ENCODE results near the gene CFDP1. TPM values are rescaled to one million over a fixed set of nuclear protein-coding genes. Genes with fewer than 3 reads are reported as not detected.
A peak's percentile ranks its signal among the peaks of the same experiment; 100 is the strongest.
"Not testable (repeated sequence)": the region's sequence is repeated elsewhere in the genome, so short reads cannot be mapped to it uniquely, and the experiment has no call there.

Gene CFDP1
- total RNA-seq, 1 experiment from 2014 or later, result 44.7 TPM

DNA sequence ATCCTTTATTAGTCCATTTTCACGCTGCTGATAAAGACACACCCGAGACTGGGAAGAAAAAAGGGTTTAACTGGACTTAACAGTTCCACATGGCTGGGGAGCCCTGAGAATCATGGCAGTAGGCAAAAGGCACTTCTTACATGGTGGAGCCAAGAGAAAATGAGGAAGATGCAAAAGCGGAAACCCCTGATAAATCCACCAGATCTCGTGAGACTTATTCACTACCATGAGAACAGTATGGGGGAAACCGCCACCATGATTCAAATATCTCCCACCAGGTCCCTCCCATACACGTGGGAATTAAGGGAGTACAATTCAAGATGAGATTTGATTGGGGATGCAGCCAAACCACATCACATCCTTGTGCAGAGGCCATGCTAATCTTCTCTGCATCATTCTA, 146.9 kb downstream of the CFDP1 start:
- DNase-seq (ENCODE audit: unreplicated experiment), result no peak
- Mint-ChIP-seq H3K4me3 (ENCODE audit: unreplicated experiment) (no peak overlapping the region), H3K27ac (ENCODE audit: low read depth, unreplicated experiment) (no peak overlapping the region), H3K4me1 (ENCODE audit: insufficient read depth, unreplicated experiment) (peaks cover 18% of the 10 kb centered on the region), H3K9me3 (ENCODE audit: unreplicated experiment) (no peaks in the 10 kb centered on the region), H3K36me3 (ENCODE audit: insufficient read depth, unreplicated experiment) (peaks cover 28% of the 10 kb centered on the region), H3K27me3 (ENCODE audit: insufficient read depth, unreplicated experiment) (no peaks in the 10 kb centered on the region)
- ChIA-PET POLR2A (interaction anchor here (1.3 kb wide), 1 partner anchor 19 kb away, joined by 4 read pairs; no protein-coding TSS in a partner anchor), CTCF (interaction anchor here (1.2 kb wide), 1 partner anchor 20 kb away, joined by 3 read pairs; no protein-coding TSS in a partner anchor)
- intact Hi-C loops (cut with micrococcal nuclease), result no loop called here
- TF ChIP-seq, protein P1, sequence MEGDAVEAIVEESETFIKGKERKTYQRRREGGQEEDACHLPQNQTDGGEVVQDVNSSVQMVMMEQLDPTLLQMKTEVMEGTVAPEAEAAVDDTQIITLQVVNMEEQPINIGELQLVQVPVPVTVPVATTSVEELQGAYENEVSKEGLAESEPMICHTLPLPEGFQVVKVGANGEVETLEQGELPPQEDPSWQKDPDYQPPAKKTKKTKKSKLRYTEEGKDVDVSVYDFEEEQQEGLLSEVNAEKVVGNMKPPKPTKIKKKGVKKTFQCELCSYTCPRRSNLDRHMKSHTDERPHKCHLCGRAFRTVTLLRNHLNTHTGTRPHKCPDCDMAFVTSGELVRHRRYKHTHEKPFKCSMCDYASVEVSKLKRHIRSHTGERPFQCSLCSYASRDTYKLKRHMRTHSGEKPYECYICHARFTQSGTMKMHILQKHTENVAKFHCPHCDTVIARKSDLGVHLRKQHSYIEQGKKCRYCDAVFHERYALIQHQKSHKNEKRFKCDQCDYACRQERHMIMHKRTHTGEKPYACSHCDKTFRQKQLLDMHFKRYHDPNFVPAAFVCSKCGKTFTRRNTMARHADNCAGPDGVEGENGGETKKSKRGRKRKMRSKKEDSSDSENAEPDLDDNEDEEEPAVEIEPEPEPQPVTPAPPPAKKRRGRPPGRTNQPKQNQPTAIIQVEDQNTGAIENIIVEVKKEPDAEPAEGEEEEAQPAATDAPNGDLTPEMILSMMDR (IDR thresholded peaks at IDR 0.05; ENCODE audit: unreplicated experiment), result no peak
- no TSS peak for BruUV-seq (replicated peaks)

DNA sequence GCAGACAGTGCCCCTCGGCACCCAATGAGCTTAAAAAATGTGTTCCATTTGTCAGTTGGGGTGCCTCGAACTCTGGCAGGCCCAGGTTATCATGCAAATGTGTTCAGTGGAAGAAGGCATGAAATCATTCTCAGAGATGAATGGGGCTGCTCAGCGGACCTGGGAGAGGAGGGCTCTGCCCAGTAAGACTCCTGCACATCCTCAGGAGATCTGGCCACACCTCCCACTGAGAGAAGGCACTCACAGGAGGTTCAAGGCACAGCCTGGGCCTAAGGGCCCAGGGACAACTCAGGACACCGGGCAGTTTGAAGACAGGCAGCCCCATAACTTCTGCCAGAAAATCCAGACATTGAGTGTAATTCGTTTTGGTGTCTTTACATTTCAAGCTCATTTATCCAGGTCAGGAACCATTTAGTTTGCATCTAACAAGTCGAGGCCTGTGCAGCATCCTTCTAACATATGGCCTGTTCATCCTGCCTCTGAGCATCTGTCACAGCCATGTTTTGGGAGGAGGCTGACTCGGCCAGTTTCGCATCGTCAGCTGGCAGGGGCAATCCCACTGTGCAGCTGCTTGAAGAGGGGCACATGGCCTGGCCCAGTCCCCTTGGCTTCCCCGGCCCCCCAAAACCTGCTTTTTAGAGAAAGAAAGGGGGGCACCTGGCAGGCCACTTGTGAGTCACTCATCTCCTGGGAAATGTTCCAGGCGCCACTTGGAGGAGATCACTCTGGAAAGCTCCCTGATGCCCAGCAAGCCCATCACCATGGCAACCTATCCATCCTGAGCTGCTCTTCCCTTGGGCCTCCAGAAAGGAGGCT, 150.6 kb downstream of the CFDP1 start:
- no peaks in the 10 kb centered on the region for H3K9me3 Mint-ChIP-seq (ENCODE audit: unreplicated experiment)
- POLR2A ChIA-PET, result interaction anchor here (0.6 to 2.4 kb wide), 3 partner anchors 22 to 37 kb away, joined by 3 to 9 read pairs (median 4); no protein-coding TSS in a partner anchor
- DNase-seq (ENCODE audit: unreplicated experiment), result peak; percentile 40
- no peak overlapping the region for H3K4me3 Mint-ChIP-seq (ENCODE audit: unreplicated experiment)
- no peak overlapping the region for H3K27ac Mint-ChIP-seq (ENCODE audit: low read depth, unreplicated experiment)
- intact Hi-C loops (cut with micrococcal nuclease), result no loop called here
- TF ChIP-seq, protein P1 (IDR thresholded peaks at IDR 0.05; ENCODE audit: unreplicated experiment), result no peak
- no TSS peak for BruUV-seq (replicated peaks)
- CTCF ChIA-PET, result interaction anchor here (0.6 to 1.2 kb wide), 4 partner anchors 22 to 339 kb away, joined by 3 read pairs; no protein-coding TSS in a partner anchor
- H3K27me3 Mint-ChIP-seq (ENCODE audit: insufficient read depth, unreplicated experiment), result no peaks in the 10 kb centered on the region
- peaks cover 22% of the 10 kb centered on the region for H3K36me3 Mint-ChIP-seq (ENCODE audit: insufficient read depth, unreplicated experiment)
- peaks cover 8% of the 10 kb centered on the region for H3K4me1 Mint-ChIP-seq (ENCODE audit: insufficient read depth, unreplicated experiment)

DNA sequence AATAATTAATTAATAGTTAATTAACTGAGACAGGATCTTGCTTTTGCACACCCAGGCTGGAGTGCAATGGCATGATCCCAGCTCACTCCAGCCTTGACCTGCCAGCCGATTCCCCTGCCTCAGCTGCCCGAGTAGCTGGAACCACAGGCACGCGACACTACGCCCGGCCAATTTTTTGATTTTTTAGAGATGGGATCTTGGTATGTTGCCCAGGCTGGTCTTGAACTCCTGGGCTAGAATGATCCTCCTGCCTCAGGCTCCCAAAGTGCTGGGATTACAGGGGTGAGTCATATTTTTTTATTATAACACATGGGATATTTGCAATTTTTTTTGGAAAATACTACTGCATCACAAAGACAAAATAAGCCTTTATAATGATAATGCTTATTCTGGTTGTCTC, 151.5 kb downstream of the CFDP1 start:
- Mint-ChIP-seq H3K4me1 (ENCODE audit: insufficient read depth, unreplicated experiment) (peaks cover 6% of the 10 kb centered on the region), H3K36me3 (ENCODE audit: insufficient read depth, unreplicated experiment) (peaks cover 23% of the 10 kb centered on the region), H3K4me3 (ENCODE audit: unreplicated experiment) (no peak overlapping the region), H3K27me3 (ENCODE audit: insufficient read depth, unreplicated experiment) (no peaks in the 10 kb centered on the region), H3K27ac (ENCODE audit: low read depth, unreplicated experiment) (no peak overlapping the region), H3K9me3 (ENCODE audit: unreplicated experiment) (no peaks in the 10 kb centered on the region)
- TF ChIP-seq, protein P1 (IDR thresholded peaks at IDR 0.05; ENCODE audit: unreplicated experiment), result no peak
- ChIA-PET POLR2A (interaction anchor here (4.7 kb wide), 1 partner anchor 23 kb away, joined by 37 read pairs; no protein-coding TSS in a partner anchor), CTCF (interaction anchor here (0.6 kb wide), 2 partner anchors 125 to 1670 kb away, joined by 3 read pairs; no protein-coding TSS in a partner anchor)
- no peak for DNase-seq (ENCODE audit: unreplicated experiment)
- no TSS peak for BruUV-seq (replicated peaks)
- intact Hi-C loops (cut with micrococcal nuclease), result no loop called here

DNA sequence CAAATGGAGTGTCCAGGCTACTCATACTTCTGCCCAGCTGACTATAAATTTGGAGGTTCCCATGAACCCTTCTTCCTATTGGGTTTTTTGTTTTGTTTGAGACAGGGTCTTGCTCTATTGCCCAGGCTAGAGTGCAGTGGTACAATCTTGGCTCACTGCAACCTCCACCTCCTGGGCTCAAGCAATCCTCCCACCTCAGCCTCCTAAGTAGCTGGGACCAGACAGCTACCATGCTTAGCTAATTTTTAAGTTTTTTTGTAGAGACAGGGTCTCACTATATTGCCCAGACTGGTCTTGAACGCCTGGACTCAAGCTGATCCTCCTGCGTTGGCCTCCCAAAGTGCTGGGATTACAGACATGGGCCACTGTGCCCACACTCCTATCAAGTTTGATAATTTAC, 152.3 kb downstream of the CFDP1 start:
- H3K4me1 Mint-ChIP-seq (ENCODE audit: insufficient read depth, unreplicated experiment); BruUV-seq (replicated peaks); H3K27me3 Mint-ChIP-seq (ENCODE audit: insufficient read depth, unreplicated experiment); H3K27ac Mint-ChIP-seq (ENCODE audit: low read depth, unreplicated experiment); intact Hi-C loops (cut with micrococcal nuclease); CTCF ChIA-PET; DNase-seq (ENCODE audit: unreplicated experiment); H3K9me3 Mint-ChIP-seq (ENCODE audit: unreplicated experiment); H3K4me3 Mint-ChIP-seq (ENCODE audit: unreplicated experiment): not testable (repeated sequence)
- POLR2A ChIA-PET, result interaction anchor here (1.1 to 4.7 kb wide), 2 partner anchors 24 to 30 kb away, joined by 3 to 37 read pairs; no protein-coding TSS in a partner anchor
- H3K36me3 Mint-ChIP-seq (ENCODE audit: insufficient read depth, unreplicated experiment), result peaks cover 20% of the 10 kb centered on the region

Data from MCF 10A (cell line).